Hippocampal formation (tissue), 2 donors: Measurements from ENCODE around the gene TGFA.
A peak's percentile ranks its signal among the peaks of the same experiment; 100 is the strongest.

Experiments
- DNase-seq, 2 donors: peaks; one replicate each; lab custom pipeline; 2025; lab: John Stamatoyannopoulos, UW

The TGFA gene

GRCh38 chr2:70552501-70553333, 909 bp downstream of the TGFA start:
- DNase-seq, result no peak

GRCh38 chr2:70551167-70551566, 2.5 kb downstream of the TGFA start:
- DNase-seq, result no peak

GRCh38 chr2:70549962-70550361, 3.7 kb downstream of the TGFA start:
- DNase-seq, result no peak

GRCh38 chr2:70549064-70549710, 4.4 kb downstream of the TGFA start:
- no peak for DNase-seq

- no peak for DNase-seq
Observed at GRCh38 chr2:70548233-70548632, 5.4 kb downstream of the TGFA start.

GRCh38 chr2:70546885-70547284, 6.7 kb downstream of the TGFA start:
- no peak for DNase-seq

GRCh38 chr2:70546376-70546775, 7.2 kb downstream of the TGFA start:
- DNase-seq, result no peak

- DNase-seq, result peak; percentile 42 to 70
Observed at GRCh38 chr2:70541481-70542020, 12.1 kb downstream of the TGFA start.

GRCh38 chr2:70537840-70538239, 15.8 kb downstream of the TGFA start:
- no peak for DNase-seq

GRCh38 chr2:70536517-70537055, 17.0 kb downstream of the TGFA start:
- no peak for DNase-seq

GRCh38 chr2:70535573-70535972, 18.1 kb downstream of the TGFA start:
- no peak for DNase-seq

GRCh38 chr2:70534183-70534836, 19.3 kb downstream of the TGFA start:
- DNase-seq, result no peak

GRCh38 chr2:70532244-70532935, 21.2 kb downstream of the TGFA start:
- no peak for DNase-seq

- DNase-seq, result no peak
Observed at GRCh38 chr2:70531419-70532086, 22.1 kb downstream of the TGFA start.

- no peak for DNase-seq
Observed at GRCh38 chr2:70529610-70530009, 24.0 kb downstream of the TGFA start.

GRCh38 chr2:70528929-70529328, 24.7 kb downstream of the TGFA start:
- DNase-seq, result no peak

GRCh38 chr2:70528276-70528675, 25.4 kb downstream of the TGFA start:
- no peak for DNase-seq

- DNase-seq, result no peak
Observed at GRCh38 chr2:70527447-70528080, 26.1 kb downstream of the TGFA start.

- DNase-seq, result no peak
Observed at GRCh38 chr2:70526126-70526525, 27.5 kb downstream of the TGFA start.

- no peak for DNase-seq
Observed at GRCh38 chr2:70525032-70525431, 28.6 kb downstream of the TGFA start.
